Measurements from ENCODE around the gene CPS1. TPM values are rescaled to one million over a fixed set of nuclear protein-coding genes. Genes with fewer than 3 reads are reported as not detected.

CPS1 gene
- total RNA-seq, 1 experiment from 2014 or later: 9.0 TPM

DNA sequence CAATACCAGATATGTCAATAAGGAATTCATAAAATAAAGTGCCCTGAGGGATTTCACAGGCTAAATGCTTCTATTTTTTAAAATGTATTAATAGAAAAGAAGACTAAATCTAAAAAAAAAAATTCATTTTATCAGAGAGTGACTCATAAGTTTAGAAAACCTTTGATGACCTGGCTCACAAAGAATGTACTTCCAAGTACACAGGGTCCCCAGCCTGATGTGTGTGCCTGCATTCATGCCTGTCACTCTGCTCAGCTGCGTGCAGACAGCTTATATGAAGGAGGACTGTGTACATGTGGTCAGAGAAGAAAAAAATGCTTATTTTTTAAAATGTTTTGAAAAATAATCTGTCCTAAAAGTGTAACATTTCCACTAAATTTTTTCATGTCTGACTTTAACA is 3.0 kb upstream of the CPS1 start:
- Mint-ChIP-seq H3K4me3 (no peak overlapping the region), H3K9me3 (no peaks in the 10 kb centered on the region), H3K27ac (no peak overlapping the region), H3K27me3 (ENCODE audit: low read depth) (no peaks in the 10 kb centered on the region), H3K4me1 (peaks cover 36% of the 10 kb centered on the region), H3K36me3 (no peaks in the 10 kb centered on the region)
- no peak for ATAC-seq
- TF ChIP-seq NR1H2 (CRISPR knock-in tag; IDR thresholded peaks at IDR 0.05) (no peak), IRF2 (CRISPR knock-in tag; IDR thresholded peaks at IDR 0.05; ENCODE audit: borderline replicate concordance, low read depth) (no peak), JUN (CRISPR knock-in tag; IDR thresholded peaks at IDR 0.05) (no peak), ZBTB21 (CRISPR knock-in tag; IDR thresholded peaks at IDR 0.05; ENCODE audit: borderline replicate concordance) (no peak)
- TF ChIP-seq, protein P1, sequence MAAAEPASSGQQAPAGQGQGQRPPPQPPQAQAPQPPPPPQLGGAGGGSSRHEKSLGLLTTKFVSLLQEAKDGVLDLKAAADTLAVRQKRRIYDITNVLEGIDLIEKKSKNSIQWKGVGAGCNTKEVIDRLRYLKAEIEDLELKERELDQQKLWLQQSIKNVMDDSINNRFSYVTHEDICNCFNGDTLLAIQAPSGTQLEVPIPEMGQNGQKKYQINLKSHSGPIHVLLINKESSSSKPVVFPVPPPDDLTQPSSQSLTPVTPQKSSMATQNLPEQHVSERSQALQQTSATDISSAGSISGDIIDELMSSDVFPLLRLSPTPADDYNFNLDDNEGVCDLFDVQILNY (CRISPR knock-in tag; IDR thresholded peaks at IDR 0.05): no peak
- DNase-seq (ENCODE audit: low spot score): no peak
- ChIA-PET POLR2A (no interaction called here), CTCF (no interaction called here)

DNA sequence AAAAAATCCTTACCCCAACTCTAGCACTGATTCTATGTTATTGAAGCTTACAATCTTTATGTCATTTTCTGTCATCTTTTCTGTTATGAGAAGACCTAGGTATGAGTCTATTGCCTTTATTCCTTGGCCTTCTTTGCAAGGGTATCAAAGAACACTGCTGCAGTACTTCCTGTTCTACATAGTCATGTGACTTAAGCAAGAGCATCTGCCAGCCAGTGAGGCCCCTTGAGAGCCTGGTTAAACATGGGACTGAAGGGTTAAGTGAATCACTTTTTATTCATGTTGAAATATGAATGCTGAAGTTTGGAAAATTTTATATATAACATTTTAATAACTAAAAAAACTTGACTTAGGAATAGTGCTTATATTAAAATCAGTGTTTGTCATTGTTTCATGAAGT is 844 bp upstream of the CPS1 start:
- H3K27ac Mint-ChIP-seq: no peak overlapping the region
- POLR2A ChIA-PET: no interaction called here

DNA sequence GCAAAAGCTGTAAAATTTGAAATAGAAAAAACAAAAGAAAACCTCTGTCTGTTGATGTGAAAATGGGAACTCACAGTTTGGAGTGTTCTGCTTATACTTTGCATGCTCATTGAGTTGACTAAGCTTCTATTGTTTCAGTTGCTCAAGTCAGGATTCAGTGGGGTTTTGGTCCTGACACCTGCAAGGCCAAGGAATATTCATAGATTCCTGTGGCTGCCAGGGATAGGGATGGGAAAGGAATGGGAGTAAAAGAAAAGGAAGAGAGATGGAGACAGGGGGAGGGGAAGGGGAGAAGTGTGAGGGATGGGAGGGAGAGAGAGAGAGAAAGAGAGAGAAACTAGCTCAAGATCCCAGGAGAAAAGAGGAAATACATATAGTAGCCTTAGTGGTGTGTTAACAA is 1.3 kb downstream of the CPS1 start:
- no peaks in the 10 kb centered on the region for H3K27me3 Mint-ChIP-seq (ENCODE audit: low read depth)
- ATAC-seq (peak; percentile 97), DNase-seq (ENCODE audit: low spot score) (peak; percentile 14)
- TF ChIP-seq, protein P2, sequence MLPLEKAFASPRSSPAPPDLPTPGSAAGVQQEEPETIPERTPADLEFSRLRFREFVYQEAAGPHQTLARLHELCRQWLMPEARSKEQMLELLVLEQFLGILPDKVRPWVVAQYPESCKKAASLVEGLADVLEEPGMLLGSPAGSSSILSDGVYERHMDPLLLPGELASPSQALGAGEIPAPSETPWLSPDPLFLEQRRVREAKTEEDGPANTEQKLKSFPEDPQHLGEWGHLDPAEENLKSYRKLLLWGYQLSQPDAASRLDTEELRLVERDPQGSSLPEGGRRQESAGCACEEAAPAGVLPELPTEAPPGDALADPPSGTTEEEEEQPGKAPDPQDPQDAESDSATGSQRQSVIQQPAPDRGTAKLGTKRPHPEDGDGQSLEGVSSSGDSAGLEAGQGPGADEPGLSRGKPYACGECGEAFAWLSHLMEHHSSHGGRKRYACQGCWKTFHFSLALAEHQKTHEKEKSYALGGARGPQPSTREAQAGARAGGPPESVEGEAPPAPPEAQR (CRISPR knock-in tag; IDR thresholded peaks at IDR 0.05): 0 out of 2 replicates have a peak, but pooled peaks have one; percentile 32
- TF ChIP-seq GTF2I (CRISPR knock-in tag; conservative IDR thresholded peaks at IDR 0.05) (no peak), ZNF423 (CRISPR knock-in tag; IDR thresholded peaks at IDR 0.05) (0 out of 2 replicates have a peak, but pooled peaks have one; percentile 23), ELF4 (CRISPR knock-in tag; IDR thresholded peaks at IDR 0.05; ENCODE audit: low read depth) (no peak)
- ChIA-PET POLR2A (interaction anchor here (0.9 to 1.2 kb wide), 2 partner anchors 80 to 81 kb away, joined by 3 read pairs; partner anchors contain the start of gene LANCL1), CTCF (interaction anchor here (0.7 to 1.2 kb wide), 2 partner anchors 27 to 55 kb away, joined by 3 to 6 read pairs; no protein-coding TSS in a partner anchor)
- peaks cover 35% of the 10 kb centered on the region for H3K4me1 Mint-ChIP-seq
- peak overlapping the region; percentile 95 for H3K27ac Mint-ChIP-seq
- H3K36me3 Mint-ChIP-seq: no peaks in the 10 kb centered on the region
- H3K4me3 Mint-ChIP-seq: peak overlapping the region; percentile 24
- H3K9me3 Mint-ChIP-seq: no peaks in the 10 kb centered on the region

More for the DNA sequence above, 844 bp upstream of the CPS1 start:
- CTCF ChIA-PET: no interaction called here
- TF ChIP-seq ETV6 (CRISPR knock-in tag; IDR thresholded peaks at IDR 0.05): no peak
- TF ChIP-seq SP1 (CRISPR knock-in tag; conservative IDR thresholded peaks at IDR 0.05): no peak
- no peak for TF ChIP-seq OVOL2 (CRISPR knock-in tag; IDR thresholded peaks at IDR 0.05; ENCODE audit: borderline replicate concordance)
- TF ChIP-seq PRRX2 (CRISPR knock-in tag; IDR thresholded peaks at IDR 0.05): no peak
- no peak for TF ChIP-seq ZNF138 (CRISPR knock-in tag; conservative IDR thresholded peaks at IDR 0.05)
- no peak for TF ChIP-seq KAT7 (CRISPR knock-in tag; IDR thresholded peaks at IDR 0.05; ENCODE audit: borderline replicate concordance)
- no peak for TF ChIP-seq EMX1 (CRISPR knock-in tag; IDR thresholded peaks at IDR 0.05)
- TF ChIP-seq, protein P3, sequence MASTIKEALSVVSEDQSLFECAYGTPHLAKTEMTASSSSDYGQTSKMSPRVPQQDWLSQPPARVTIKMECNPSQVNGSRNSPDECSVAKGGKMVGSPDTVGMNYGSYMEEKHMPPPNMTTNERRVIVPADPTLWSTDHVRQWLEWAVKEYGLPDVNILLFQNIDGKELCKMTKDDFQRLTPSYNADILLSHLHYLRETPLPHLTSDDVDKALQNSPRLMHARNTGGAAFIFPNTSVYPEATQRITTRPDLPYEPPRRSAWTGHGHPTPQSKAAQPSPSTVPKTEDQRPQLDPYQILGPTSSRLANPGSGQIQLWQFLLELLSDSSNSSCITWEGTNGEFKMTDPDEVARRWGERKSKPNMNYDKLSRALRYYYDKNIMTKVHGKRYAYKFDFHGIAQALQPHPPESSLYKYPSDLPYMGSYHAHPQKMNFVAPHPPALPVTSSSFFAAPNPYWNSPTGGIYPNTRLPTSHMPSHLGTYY (CRISPR knock-in tag; IDR thresholded peaks at IDR 0.05): no peak
- TF ChIP-seq, protein P2 (CRISPR knock-in tag; IDR thresholded peaks at IDR 0.05): no peak
- no peak for TF ChIP-seq ZNF416 (CRISPR knock-in tag; IDR thresholded peaks at IDR 0.05)
- TF ChIP-seq, protein P4, sequence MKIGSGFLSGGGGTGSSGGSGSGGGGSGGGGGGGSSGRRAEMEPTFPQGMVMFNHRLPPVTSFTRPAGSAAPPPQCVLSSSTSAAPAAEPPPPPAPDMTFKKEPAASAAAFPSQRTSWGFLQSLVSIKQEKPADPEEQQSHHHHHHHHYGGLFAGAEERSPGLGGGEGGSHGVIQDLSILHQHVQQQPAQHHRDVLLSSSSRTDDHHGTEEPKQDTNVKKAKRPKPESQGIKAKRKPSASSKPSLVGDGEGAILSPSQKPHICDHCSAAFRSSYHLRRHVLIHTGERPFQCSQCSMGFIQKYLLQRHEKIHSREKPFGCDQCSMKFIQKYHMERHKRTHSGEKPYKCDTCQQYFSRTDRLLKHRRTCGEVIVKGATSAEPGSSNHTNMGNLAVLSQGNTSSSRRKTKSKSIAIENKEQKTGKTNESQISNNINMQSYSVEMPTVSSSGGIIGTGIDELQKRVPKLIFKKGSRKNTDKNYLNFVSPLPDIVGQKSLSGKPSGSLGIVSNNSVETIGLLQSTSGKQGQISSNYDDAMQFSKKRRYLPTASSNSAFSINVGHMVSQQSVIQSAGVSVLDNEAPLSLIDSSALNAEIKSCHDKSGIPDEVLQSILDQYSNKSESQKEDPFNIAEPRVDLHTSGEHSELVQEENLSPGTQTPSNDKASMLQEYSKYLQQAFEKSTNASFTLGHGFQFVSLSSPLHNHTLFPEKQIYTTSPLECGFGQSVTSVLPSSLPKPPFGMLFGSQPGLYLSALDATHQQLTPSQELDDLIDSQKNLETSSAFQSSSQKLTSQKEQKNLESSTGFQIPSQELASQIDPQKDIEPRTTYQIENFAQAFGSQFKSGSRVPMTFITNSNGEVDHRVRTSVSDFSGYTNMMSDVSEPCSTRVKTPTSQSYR (CRISPR knock-in tag; IDR thresholded peaks at IDR 0.05): no peak
- Mint-ChIP-seq H3K36me3 (no peaks in the 10 kb centered on the region), H3K4me1 (peaks cover 32% of the 10 kb centered on the region), H3K9me3 (no peaks in the 10 kb centered on the region), H3K4me3 (no peak overlapping the region), H3K27me3 (ENCODE audit: low read depth) (no peaks in the 10 kb centered on the region)
- DNase-seq (ENCODE audit: low spot score) (no peak), ATAC-seq (no peak)
